NCI-H128 (cell line): Measurements from ENCODE around the gene SLC25A25.
"Not testable (repeated sequence)": the region's sequence is repeated elsewhere in the genome, so short reads cannot be mapped to it uniquely, and the experiment has no call there.

Experiments
- DNase-seq: peaks from one replicate; lab custom pipeline; 2025; ENCODE audit not compliant: unreplicated experiment; lab: John Stamatoyannopoulos, UW

SLC25A25 gene

GRCh38 chr9:128067645-128068385 lies at the start of gene SLC25A25:
Gene SLC25A25, plus strand, starts transcription at chr9:128068232. Its CDS starts 88 bp downstream, at chr9:128068320.
- DNase-seq: peak; percentile 99

GRCh38 chr9:128020692-128021091 lies 47.3 kb upstream of the SLC25A25 start:
- no peak for DNase-seq

GRCh38 chr9:128021098-128021497 lies 46.9 kb upstream of the SLC25A25 start:
- no peak for DNase-seq

GRCh38 chr9:128022886-128023285 lies 45.1 kb upstream of the SLC25A25 start:
- no peak for DNase-seq

GRCh38 chr9:128023671-128024070 lies 44.4 kb upstream of the SLC25A25 start:
- DNase-seq: not testable (repeated sequence)

GRCh38 chr9:128024761-128025308 lies 43.2 kb upstream of the SLC25A25 start:
- no peak for DNase-seq

GRCh38 chr9:128025736-128026135 lies 42.3 kb upstream of the SLC25A25 start:
- DNase-seq: no peak

GRCh38 chr9:128026255-128026772 lies 41.7 kb upstream of the SLC25A25 start:
- no peak for DNase-seq

GRCh38 chr9:128026773-128027541 lies 41.1 kb upstream of the SLC25A25 start:
- DNase-seq: no peak

GRCh38 chr9:128027705-128028104 lies 40.3 kb upstream of the SLC25A25 start:
- no peak for DNase-seq

GRCh38 chr9:128033609-128034008 lies 34.4 kb upstream of the SLC25A25 start:
- no peak for DNase-seq

GRCh38 chr9:128034821-128035652 lies 33.0 kb upstream of the SLC25A25 start:
- peak; percentile 81 for DNase-seq

GRCh38 chr9:128036522-128036921 lies 31.5 kb upstream of the SLC25A25 start:
- not testable (repeated sequence) for DNase-seq

- not testable (repeated sequence) for DNase-seq
Observed at GRCh38 chr9:128040783-128041182, 27.2 kb upstream of the SLC25A25 start.

GRCh38 chr9:128042043-128042442 lies 26.0 kb upstream of the SLC25A25 start:
- DNase-seq: no peak

- DNase-seq: no peak
Observed at GRCh38 chr9:128043467-128043868, 24.6 kb upstream of the SLC25A25 start.

- not testable (repeated sequence) for DNase-seq
Observed at GRCh38 chr9:128045409-128045808, 22.6 kb upstream of the SLC25A25 start.

GRCh38 chr9:128045831-128046230 lies 22.2 kb upstream of the SLC25A25 start:
- DNase-seq: no peak

GRCh38 chr9:128047231-128047630 lies 20.8 kb upstream of the SLC25A25 start:
- no peak for DNase-seq

GRCh38 chr9:128048663-128049062 lies 19.4 kb upstream of the SLC25A25 start:
- DNase-seq: no peak

GRCh38 chr9:128049843-128050242 lies 18.2 kb upstream of the SLC25A25 start:
- DNase-seq: no peak
